ENCODE measurements around the gene POC5. TPM values are rescaled to one million over a fixed set of nuclear protein-coding genes. Genes with fewer than 3 reads are reported as not detected.

POC5 gene
- total and polyA plus RNA-seq, 2 of the 8 experiments (the other 6 are each of a cell fraction or from before 2014, with no cell fraction given) = 11.2 to 12.1 TPM

GRCh38 chr5:75701856-75702255 lies 15.4 kb downstream of the POC5 start:
- no peak overlapping the region for H3K4me2 ChIP-seq (ENCODE audit: insufficient read depth in 1 of 2, low read depth in 2 of 2, low read length in 2 of 2)
- no peak overlapping the region for H3K27ac ChIP-seq (ENCODE audit: low read depth, low read length)
- no peaks in the 10 kb centered on the region for H3K9me3 ChIP-seq (ENCODE audit: insufficient read depth in 2 of 2, low read depth in 1 of 2, low read length in 1 of 2)
- no peak overlapping the region for H3K23ac ChIP-seq (ENCODE audit: insufficient read length)
- no peaks in the 10 kb centered on the region for H4K20me1 ChIP-seq (replicated peaks in 1 of 2; ENCODE audit: control insufficient read depth in 1 of 2, insufficient read depth in 2 of 2, low read length in 2 of 2)
- H3K14ac ChIP-seq (ENCODE audit: insufficient read length) = no peak overlapping the region
- H2AFZ ChIP-seq (ENCODE audit: low read length) = no peak overlapping the region
- H2BK12ac ChIP-seq (ENCODE audit: low read depth, low read length) = no peak overlapping the region
- H3K4ac ChIP-seq (replicated peaks; ENCODE audit: insufficient read length, low read depth, low read length) = no peak overlapping the region
- H2BK5ac ChIP-seq (ENCODE audit: low read depth, low read length) = no peak overlapping the region
- peaks cover 2 to 18% (median 9%) of the 10 kb centered on the region in 4 experiments; a peak in 7 of 8 replicates for H3K36me3 ChIP-seq (ENCODE audit: control insufficient read depth in 2 of 4, insufficient read depth in 4 of 4, low read length in 3 of 4)
- no peak overlapping the region for H2AK5ac ChIP-seq (ENCODE audit: low read depth, low read length)
- no peak overlapping the region for H4K5ac ChIP-seq (ENCODE audit: insufficient read length, low read depth, low read length)
- no peak overlapping the region for H3K9ac ChIP-seq (replicated peaks in 1 of 4; ENCODE audit: extremely low read depth in 1 of 4, low read depth in 3 of 4, low read length in 3 of 4)
- no peak overlapping the region for H3K18ac ChIP-seq (ENCODE audit: extremely low read depth, low read length)
- H3K56ac ChIP-seq (replicated peaks; ENCODE audit: insufficient read length, low read depth, low read length) = no peak overlapping the region
- no peak overlapping the region for H3K4me3 ChIP-seq (ENCODE audit: extremely low read depth in 1 of 4, insufficient read depth in 2 of 4, low read depth in 3 of 4, low read length in 4 of 4)
- H4K8ac ChIP-seq (ENCODE audit: extremely low read depth, insufficient read depth, low read length) = no peak overlapping the region
- H3K79me1 ChIP-seq (ENCODE audit: low read depth, low read length) = no peaks in the 10 kb centered on the region
- no peaks in the 10 kb centered on the region for H3K23me2 ChIP-seq (ENCODE audit: low read depth, low read length)
- no peak overlapping the region for H2BK15ac ChIP-seq (ENCODE audit: low read length)
- DNase-seq (ENCODE audit: low read depth in 1 of 2, low spot score in 2 of 2) (no peak), FAIRE-seq (no peak)
- H2BK120ac ChIP-seq (replicated peaks; ENCODE audit: low read depth, low read length) = no peak overlapping the region
- H3K27me3 ChIP-seq (replicated peaks in 1 of 4; ENCODE audit: control insufficient read depth in 3 of 4, extremely low read depth in 1 of 4, insufficient read depth in 3 of 4, low read length in 3 of 4) = no peaks in the 10 kb centered on the region
- no peak overlapping the region for H2BK20ac ChIP-seq (ENCODE audit: low read length)
- WGBS, 2 experiments (ENCODE audit: extremely low coverage in 1 of 2, insufficient coverage in 1 of 2, insufficient read length in 1 of 2, insufficient replicate concordance in 2 of 2, low coverage in 1 of 2, low lambda C conversion rate in 2 of 2, missing lambda C conversion rate in 1 of 2) = 93% methylated on average over 4 of the region's 4 CpGs; no CpG with 5 or more reads in 1 of the 2 experiments
- H4K91ac ChIP-seq (replicated peaks; ENCODE audit: insufficient read length, low read length) = no peak overlapping the region
- H3K79me2 ChIP-seq (ENCODE audit: control insufficient read depth in 1 of 2, insufficient read depth in 2 of 2, low read length in 2 of 2) = no peaks in the 10 kb centered on the region
- no peaks in the 10 kb centered on the region for H3K4me1 ChIP-seq (replicated peaks in 1 of 4; ENCODE audit: control insufficient read depth in 3 of 4, insufficient read depth in 4 of 4, low read length in 3 of 4)
- CTCF ChIA-PET (ENCODE audit: partially characterized antibody) = no interaction called here
- POLR2A ChIA-PET (ENCODE audit: partially characterized antibody) = no interaction called here
- TF ChIP-seq EGR1 (IDR thresholded peaks at IDR 0.05; ENCODE audit: borderline replicate concordance, low read depth, low read length) (no peak), TAF1 (IDR thresholded peaks at IDR 0.05; ENCODE audit: low read depth, low read length) (no peak), RNF2 (IDR thresholded peaks at IDR 0.05; ENCODE audit: borderline replicate concordance, low read depth, low read length, missing control alignments, poor library complexity, severe bottlenecking) (no peak), SP2 (IDR thresholded peaks at IDR 0.05; ENCODE audit: low read length) (no peak), MAFK (IDR thresholded peaks at IDR 0.05; ENCODE audit: low read depth, low read length) (no peak), BRCA1 (IDR thresholded peaks at IDR 0.05; ENCODE audit: low read depth, low read length) (no peak), POLR2AphosphoS5 (IDR thresholded peaks at IDR 0.05; ENCODE audit: low read depth, low read length) (no peak), TCF12 (IDR thresholded peaks at IDR 0.05; ENCODE audit: low read depth, low read length) (no peak), YY1 (IDR thresholded peaks at IDR 0.05; ENCODE audit: low read depth, low read length) (no peak)
- TF ChIP-seq, protein P1, sequence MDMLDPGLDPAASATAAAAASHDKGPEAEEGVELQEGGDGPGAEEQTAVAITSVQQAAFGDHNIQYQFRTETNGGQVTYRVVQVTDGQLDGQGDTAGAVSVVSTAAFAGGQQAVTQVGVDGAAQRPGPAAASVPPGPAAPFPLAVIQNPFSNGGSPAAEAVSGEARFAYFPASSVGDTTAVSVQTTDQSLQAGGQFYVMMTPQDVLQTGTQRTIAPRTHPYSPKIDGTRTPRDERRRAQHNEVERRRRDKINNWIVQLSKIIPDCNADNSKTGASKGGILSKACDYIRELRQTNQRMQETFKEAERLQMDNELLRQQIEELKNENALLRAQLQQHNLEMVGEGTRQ (IDR thresholded peaks at IDR 0.05; ENCODE audit: low read length) = no peak
- TF ChIP-seq, protein P2, sequence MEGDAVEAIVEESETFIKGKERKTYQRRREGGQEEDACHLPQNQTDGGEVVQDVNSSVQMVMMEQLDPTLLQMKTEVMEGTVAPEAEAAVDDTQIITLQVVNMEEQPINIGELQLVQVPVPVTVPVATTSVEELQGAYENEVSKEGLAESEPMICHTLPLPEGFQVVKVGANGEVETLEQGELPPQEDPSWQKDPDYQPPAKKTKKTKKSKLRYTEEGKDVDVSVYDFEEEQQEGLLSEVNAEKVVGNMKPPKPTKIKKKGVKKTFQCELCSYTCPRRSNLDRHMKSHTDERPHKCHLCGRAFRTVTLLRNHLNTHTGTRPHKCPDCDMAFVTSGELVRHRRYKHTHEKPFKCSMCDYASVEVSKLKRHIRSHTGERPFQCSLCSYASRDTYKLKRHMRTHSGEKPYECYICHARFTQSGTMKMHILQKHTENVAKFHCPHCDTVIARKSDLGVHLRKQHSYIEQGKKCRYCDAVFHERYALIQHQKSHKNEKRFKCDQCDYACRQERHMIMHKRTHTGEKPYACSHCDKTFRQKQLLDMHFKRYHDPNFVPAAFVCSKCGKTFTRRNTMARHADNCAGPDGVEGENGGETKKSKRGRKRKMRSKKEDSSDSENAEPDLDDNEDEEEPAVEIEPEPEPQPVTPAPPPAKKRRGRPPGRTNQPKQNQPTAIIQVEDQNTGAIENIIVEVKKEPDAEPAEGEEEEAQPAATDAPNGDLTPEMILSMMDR (IDR thresholded peaks at IDR 0.05; ENCODE audit: control extremely low read depth in 1 of 3, insufficient read depth in 1 of 3, low read depth in 1 of 3, low read length in 3 of 3) = no peak

All from H1 (cell line).